GM12892 (cell line): ENCODE results near the gene PRKCH.

Experiments
- POLR2A ChIP-seq: IDR thresholded peaks from 2 replicates; pipeline ENCODE4 v1.6.1; 2011; ENCODE audit warnings: low read depth, low read length, control low read depth
- POLR2AphosphoS5 ChIP-seq: IDR thresholded peaks from 2 replicates; pipeline ENCODE4 v1.6.1; 2011; ENCODE audit warnings: low read depth, low read length, control low read depth
- TAF1 ChIP-seq: IDR thresholded peaks from 2 replicates; pipeline ENCODE4 v1.6.1; 2011; ENCODE audit warnings: low read depth, mild to moderate bottlenecking, control low read depth, low read length, borderline replicate concordance

DNA sequence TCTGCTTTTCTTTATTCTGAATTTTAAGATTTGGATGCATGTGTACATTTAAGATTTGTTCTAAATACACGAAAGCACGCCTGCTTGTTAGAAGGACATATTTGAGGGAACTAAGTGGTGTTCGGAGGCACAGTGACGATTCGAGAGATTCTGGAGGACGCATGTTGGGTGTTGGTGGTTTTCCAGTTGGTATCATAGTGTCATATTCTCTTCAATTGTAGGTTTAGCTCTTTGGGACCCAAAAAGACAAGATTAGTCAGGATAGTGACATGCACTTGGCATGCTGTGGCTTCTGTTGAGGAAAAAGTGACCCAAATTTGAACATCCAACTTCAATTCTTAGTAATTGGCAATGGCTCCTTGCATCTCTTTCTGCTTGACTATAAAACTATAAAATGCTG lies 30.1 kb downstream of the PRKCH start:
- no peak for TF ChIP-seq POLR2AphosphoS5
- no peak for TF ChIP-seq POLR2A
- TF ChIP-seq TAF1 = no peak
